Suppressor macrophage treated with lipopolysaccharide for 4 hours (primary cell): Measurements from ENCODE around the gene MEF2D.

Source experiments
- DNase-seq: peaks from one replicate; pipeline ENCODE4 v3.0.0-alpha.2; 2020

The MEF2D gene

GRCh38 chr1:156523801-156524480 lies 23.4 kb upstream of the MEF2D start:
- DNase-seq: no peak

GRCh38 chr1:156522443-156522970 lies 21.9 kb upstream of the MEF2D start:
- no peak for DNase-seq

GRCh38 chr1:156517748-156518147 lies 17.2 kb upstream of the MEF2D start:
- DNase-seq: no peak

- DNase-seq: no peak
Measured at GRCh38 chr1:156516821-156517220, 16.2 kb upstream of the MEF2D start.

- peak; percentile 79 for DNase-seq
Measured at GRCh38 chr1:156515956-156516355, 15.4 kb upstream of the MEF2D start.

- DNase-seq: no peak
Measured at GRCh38 chr1:156513185-156513584, 12.6 kb upstream of the MEF2D start.

GRCh38 chr1:156511644-156512043 lies 11.1 kb upstream of the MEF2D start:
- DNase-seq: peak; percentile 75

- DNase-seq: no peak
Measured at GRCh38 chr1:156510709-156511108, 10.1 kb upstream of the MEF2D start.

GRCh38 chr1:156509424-156510034 lies 9.0 kb upstream of the MEF2D start:
- no peak for DNase-seq

- no peak for DNase-seq
Measured at GRCh38 chr1:156508955-156509234, 8.3 kb upstream of the MEF2D start.

GRCh38 chr1:156508205-156508954 lies 7.8 kb upstream of the MEF2D start:
- DNase-seq: peak; percentile 53

- DNase-seq: no peak
Measured at GRCh38 chr1:156506450-156506849, 5.9 kb upstream of the MEF2D start.

GRCh38 chr1:156505679-156506298 lies 5.2 kb upstream of the MEF2D start:
- DNase-seq: no peak

- peak; percentile 98 for DNase-seq
Measured at GRCh38 chr1:156504821-156505678, 4.5 kb upstream of the MEF2D start.

GRCh38 chr1:156504438-156504813 lies 3.9 kb upstream of the MEF2D start:
- no peak for DNase-seq

GRCh38 chr1:156503698-156504437 lies 3.3 kb upstream of the MEF2D start:
- DNase-seq: no peak

- peak; percentile 74 for DNase-seq
Measured at GRCh38 chr1:156502894-156503697, 2.5 kb upstream of the MEF2D start.

GRCh38 chr1:156502391-156502893 lies 1.9 kb upstream of the MEF2D start:
- DNase-seq: no peak

GRCh38 chr1:156500793-156501506 lies 375 bp upstream of the MEF2D start:
- peak; percentile 97 for DNase-seq
